MM.1S (cell line): Measurements from ENCODE around the gene ACBD6.

Source experiments
- DNase-seq: peaks from one replicate; pipeline ENCODE4 v3.0.0-alpha.2; 2015
- H2AFZ ChIP-seq: fragments of 300-600 bp; sonication (generic); 2 replicates; pipeline ENCODE4 v1.6.0; 2016; ENCODE audit warnings: antibody characterized with exemption, low read length
- H3F3A ChIP-seq: fragments of 300-600 bp; sonication (generic); 2 replicates; pipeline ENCODE4 v1.6.1; 2016; ENCODE audit warnings: mild to moderate bottlenecking, antibody characterized with exemption, low read length, moderate library complexity, mixed read lengths; ENCODE audit not compliant: insufficient read depth
- H3K27ac ChIP-seq: fragments of 300-600 bp; sonication (generic); 2 replicates; pipeline ENCODE4 v1.5.1; 2016; ENCODE audit warnings: mild to moderate bottlenecking, low read length
- H3K27me3 ChIP-seq: fragments of 300-600 bp; sonication (generic); replicated peaks from 2 replicates; pipeline ENCODE4 v1.6.0; 2016; ENCODE audit warnings: low read length; ENCODE audit not compliant: insufficient read depth
- H3K36me3 ChIP-seq: fragments of 300-600 bp; sonication (generic); replicated peaks from 2 replicates; pipeline ENCODE4 v1.6.1; 2016; ENCODE audit warnings: mild to moderate bottlenecking, low read length, mixed read lengths; ENCODE audit not compliant: insufficient read depth
- H3K4me1 ChIP-seq: fragments of 300-600 bp; sonication (generic); 2 replicates; pipeline ENCODE4 v1.6.1; 2016; ENCODE audit warnings: low read length, mixed read lengths
- H3K4me2 ChIP-seq: fragments of 300-600 bp; sonication (generic); 2 replicates; pipeline ENCODE4 v1.6.0; 2016; ENCODE audit warnings: low read depth, low read length
- H3K4me3 ChIP-seq: fragments of 300-600 bp; sonication (generic); 2 replicates; pipeline ENCODE4 v1.5.1; 2016; ENCODE audit warnings: low read length, mixed read lengths
- H3K79me2 ChIP-seq: fragments of 300-600 bp; sonication (generic); 2 replicates; pipeline ENCODE4 v1.6.1; 2016; ENCODE audit warnings: mixed run types, low read length, mixed read lengths
- H3K9ac ChIP-seq: fragments of 300-600 bp; sonication (generic); 2 replicates; pipeline ENCODE4 v1.6.1; 2016; ENCODE audit warnings: low read length, mixed read lengths
- H3K9me2 ChIP-seq: fragments of 300-600 bp; sonication (generic); replicated peaks from 2 replicates; pipeline ENCODE4 v1.6.1; 2016; ENCODE audit warnings: mild to moderate bottlenecking, low read length, mixed read lengths; ENCODE audit not compliant: insufficient read depth
- H3K9me3 ChIP-seq: fragments of 300-600 bp; sonication (generic); replicated peaks from 2 replicates; pipeline ENCODE4 v1.6.1; 2016; ENCODE audit warnings: mild to moderate bottlenecking, low read length, mixed read lengths; ENCODE audit not compliant: insufficient read depth
- H4K20me1 ChIP-seq: fragments of 300-600 bp; sonication (generic); 2 replicates; pipeline ENCODE4 v1.6.1; 2016; ENCODE audit warnings: mild to moderate bottlenecking, low read length, moderate library complexity, mixed read lengths; ENCODE audit not compliant: insufficient read depth
- EZH2 ChIP-seq: fragments of 300-600 bp; sonication (generic); optimal IDR thresholded peaks from 2 replicates; pipeline ENCODE3; 2017; ENCODE audit warnings: low read depth, mild to moderate bottlenecking, antibody characterized with exemption, low read length, mixed read lengths
- EZH2phosphoT487 ChIP-seq: fragments of 300-600 bp; sonication (generic); IDR thresholded peaks from 2 replicates; pipeline ENCODE4 v1.6.1; 2018; ENCODE audit warnings: antibody characterized with exemption, low read length
- TF ChIP-seq, protein P1 (sequence below): fragments of 300-600 bp; sonication (generic); IDR thresholded peaks from 2 replicates; pipeline ENCODE4 v1.5.1; 2016; ENCODE audit warnings: antibody characterized with exemption, low read length, mixed read lengths

Gene ACBD6

GRCh38 chr1:180488661-180489060 lies 13.7 kb downstream of the ACBD6 start:
- H3K4me2 ChIP-seq, result no peak overlapping the region
- peaks cover 5% of the 10 kb centered on the region for H3K36me3 ChIP-seq
- no peaks in the 10 kb centered on the region for H3K9me2 ChIP-seq

GRCh38 chr1:180486092-180486491 lies 16.3 kb downstream of the ACBD6 start:
- H3F3A ChIP-seq, result 0 out of 2 replicates have a peak, but pooled peaks cover 5% of the 10 kb centered on the region
- H3K27me3 ChIP-seq, result no peaks in the 10 kb centered on the region
- H3K9me2 ChIP-seq, result no peaks in the 10 kb centered on the region
- no peak overlapping the region for H2AFZ ChIP-seq
- H4K20me1 ChIP-seq, result no peaks in the 10 kb centered on the region
- peaks cover 7% of the 10 kb centered on the region; the same call in 1 of the 2 replicates for H3K4me1 ChIP-seq
- H3K9me3 ChIP-seq, result no peaks in the 10 kb centered on the region
- no peak overlapping the region for H3K4me3 ChIP-seq
- H3K36me3 ChIP-seq, result peaks cover 3% of the 10 kb centered on the region; the same call in 1 of the 2 replicates
- H3K27ac ChIP-seq, result no peak overlapping the region
- H3K79me2 ChIP-seq, result peaks cover 10% of the 10 kb centered on the region
- TF ChIP-seq, protein P1, sequence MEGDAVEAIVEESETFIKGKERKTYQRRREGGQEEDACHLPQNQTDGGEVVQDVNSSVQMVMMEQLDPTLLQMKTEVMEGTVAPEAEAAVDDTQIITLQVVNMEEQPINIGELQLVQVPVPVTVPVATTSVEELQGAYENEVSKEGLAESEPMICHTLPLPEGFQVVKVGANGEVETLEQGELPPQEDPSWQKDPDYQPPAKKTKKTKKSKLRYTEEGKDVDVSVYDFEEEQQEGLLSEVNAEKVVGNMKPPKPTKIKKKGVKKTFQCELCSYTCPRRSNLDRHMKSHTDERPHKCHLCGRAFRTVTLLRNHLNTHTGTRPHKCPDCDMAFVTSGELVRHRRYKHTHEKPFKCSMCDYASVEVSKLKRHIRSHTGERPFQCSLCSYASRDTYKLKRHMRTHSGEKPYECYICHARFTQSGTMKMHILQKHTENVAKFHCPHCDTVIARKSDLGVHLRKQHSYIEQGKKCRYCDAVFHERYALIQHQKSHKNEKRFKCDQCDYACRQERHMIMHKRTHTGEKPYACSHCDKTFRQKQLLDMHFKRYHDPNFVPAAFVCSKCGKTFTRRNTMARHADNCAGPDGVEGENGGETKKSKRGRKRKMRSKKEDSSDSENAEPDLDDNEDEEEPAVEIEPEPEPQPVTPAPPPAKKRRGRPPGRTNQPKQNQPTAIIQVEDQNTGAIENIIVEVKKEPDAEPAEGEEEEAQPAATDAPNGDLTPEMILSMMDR, result 0 out of 2 replicates have a peak, but pooled peaks have one; percentile 14
- no peak for TF ChIP-seq EZH2
- TF ChIP-seq EZH2phosphoT487, result no peak
- H3K9ac ChIP-seq, result no peak overlapping the region
- no peak overlapping the region for H3K4me2 ChIP-seq
- no peak for DNase-seq

More at GRCh38 chr1:180488661-180489060, 13.7 kb downstream of the ACBD6 start:
- Histone ChIP-seq H3K4me1 (no peaks in the 10 kb centered on the region), H2AFZ (no peak overlapping the region), H3K27me3 (no peaks in the 10 kb centered on the region), H3K79me2 (peaks cover 7% of the 10 kb centered on the region; the same call in 1 of the 2 replicates), H3F3A (no peaks in the 10 kb centered on the region), H3K4me3 (no peak overlapping the region), H3K9me3 (no peaks in the 10 kb centered on the region), H3K9ac (no peak overlapping the region), H3K27ac (no peak overlapping the region), H4K20me1 (no peaks in the 10 kb centered on the region)
- no peak for DNase-seq
- TF ChIP-seq EZH2phosphoT487, result no peak
- TF ChIP-seq, protein P1, result no peak
- TF ChIP-seq EZH2, result no peak

DNA sequence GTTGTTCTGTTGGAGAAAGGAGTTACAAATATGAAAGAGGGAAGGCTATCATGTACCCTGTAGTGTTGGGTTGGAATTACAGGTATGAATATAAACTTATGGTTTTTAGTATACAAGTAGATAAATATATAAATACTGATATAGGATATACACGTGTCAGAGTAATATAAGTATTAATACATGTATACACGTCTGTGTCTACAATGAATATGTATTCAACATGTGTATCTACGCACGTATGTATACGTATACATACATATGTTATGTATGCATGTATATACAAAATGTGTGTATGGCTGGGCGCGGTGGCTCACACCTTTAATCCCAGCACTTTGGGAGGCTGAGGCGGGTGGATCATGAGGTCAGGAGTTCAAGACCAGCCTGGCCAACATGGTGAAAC lies 17.9 kb downstream of the ACBD6 start:
- no peak for DNase-seq
- Histone ChIP-seq H3K9me2 (no peaks in the 10 kb centered on the region), H3K36me3 (peaks cover 3% of the 10 kb centered on the region; the same call in 1 of the 2 replicates), H2AFZ (no peak overlapping the region), H3K4me3 (no peak overlapping the region), H3F3A (0 out of 2 replicates have a peak, but pooled peaks cover 5% of the 10 kb centered on the region), H3K9ac (no peak overlapping the region), H3K4me1 (peaks cover 7% of the 10 kb centered on the region; the same call in 1 of the 2 replicates), H3K79me2 (peaks cover 13% of the 10 kb centered on the region), H4K20me1 (no peaks in the 10 kb centered on the region), H3K27ac (no peak overlapping the region), H3K4me2 (no peak overlapping the region), H3K27me3 (no peaks in the 10 kb centered on the region), H3K9me3 (no peaks in the 10 kb centered on the region)
- TF ChIP-seq, protein P1, result no peak
- TF ChIP-seq EZH2 (no peak), EZH2phosphoT487 (no peak)
